GM12801 (cell line): ENCODE data around the gene EMX2.

Source experiments
- CTCF ChIP-seq: IDR thresholded peaks from one replicate; pipeline ENCODE4 v1.5.1; 2011; ENCODE audit warnings: control low read depth; ENCODE audit not compliant: insufficient read length; ENCODE audit errors: extremely low read depth

Gene EMX2

DNA sequence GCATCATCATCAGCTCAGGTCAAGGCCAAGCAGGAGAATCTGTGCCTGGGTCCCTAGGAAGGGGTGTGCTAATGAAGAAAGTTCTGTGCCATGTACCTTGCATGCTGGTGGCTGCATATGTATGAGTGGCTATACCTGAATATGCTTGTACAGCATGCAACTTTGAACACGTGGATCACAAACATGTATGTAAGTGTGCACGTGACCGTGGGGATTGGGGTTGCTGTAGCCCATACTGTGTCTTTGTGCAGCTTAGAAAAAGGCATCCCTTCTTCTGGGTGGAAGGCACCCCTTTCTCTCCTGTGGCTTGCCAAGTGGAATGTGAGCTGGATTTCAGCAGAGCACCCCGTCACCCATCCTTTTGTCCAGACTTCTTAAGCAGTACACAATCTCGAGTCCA is 13.8 kb downstream of the EMX2 start:
- no peak for TF ChIP-seq CTCF

GRCh38 chr10:117559712-117560111 is 17.2 kb downstream of the EMX2 start:
- TF ChIP-seq CTCF, result no peak

- no peak for TF ChIP-seq CTCF
Measured at GRCh38 chr10:117560942-117561341, 18.4 kb downstream of the EMX2 start.

DNA sequence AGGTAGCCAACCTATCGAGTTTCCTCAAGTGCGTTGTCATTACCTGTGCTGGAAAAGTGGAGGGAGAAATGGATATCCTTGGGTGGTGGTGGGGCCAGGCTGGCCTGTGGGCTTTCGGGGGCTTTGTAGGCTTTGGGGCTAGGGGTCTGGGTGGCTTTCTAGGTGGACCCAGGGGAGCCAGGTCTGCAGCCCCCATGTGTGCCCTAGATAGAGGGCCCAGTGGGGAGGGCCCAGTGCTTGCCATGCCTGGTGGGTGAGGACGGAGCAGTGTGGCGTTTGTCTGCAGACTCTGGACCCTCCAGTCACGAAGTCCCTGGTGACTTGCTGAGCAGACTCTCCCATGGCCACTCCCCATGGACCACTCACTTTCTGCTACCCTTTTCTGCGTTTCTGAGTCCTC is 19.7 kb downstream of the EMX2 start:
- TF ChIP-seq CTCF, result no peak

GRCh38 chr10:117562896-117563737 is 20.6 kb downstream of the EMX2 start:
- no peak for TF ChIP-seq CTCF

GRCh38 chr10:117563780-117564179 is 21.2 kb downstream of the EMX2 start:
- TF ChIP-seq CTCF, result no peak

DNA sequence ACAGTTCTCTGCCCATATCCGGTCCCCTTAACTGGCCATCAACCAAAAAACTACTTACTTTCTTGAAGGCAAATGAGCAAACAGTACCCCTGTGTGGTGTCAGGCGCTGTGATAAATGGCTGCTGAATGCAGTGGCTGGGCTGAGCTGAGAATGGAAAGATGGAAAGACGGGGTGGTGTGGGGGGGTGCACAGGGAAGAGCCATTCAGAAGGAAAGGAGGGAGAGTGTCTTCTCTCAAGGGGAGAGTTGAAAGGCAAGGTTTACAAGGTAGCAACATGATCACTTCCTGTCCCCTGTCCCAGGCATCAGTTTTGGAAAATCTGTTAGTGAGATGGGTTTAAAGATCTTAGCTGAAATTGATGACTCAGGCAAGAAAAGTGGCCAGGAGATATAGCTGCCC is 22.5 kb downstream of the EMX2 start:
- no peak for TF ChIP-seq CTCF
